Measurements from ENCODE around the gene FAM234B.

- TF ChIP-seq CTCF (IDR thresholded peaks at IDR 0.05), result no peak
- no peak for TF ChIP-seq EP300 (IDR thresholded peaks at IDR 0.05)
- no peak for TF ChIP-seq POLR2A (IDR thresholded peaks at IDR 0.05)
- no peak for TF ChIP-seq POLR2AphosphoS5 (IDR thresholded peaks at IDR 0.05)
These were observed 3.0 kb upstream of the FAM234B start for GRCh38 chr12:13041224-13041623.

Measured in upper lobe of left lung (tissue), 4 donors.